A549 (cell line): Measurements from ENCODE around the gene BASP1. TPM values are rescaled to one million over a fixed set of nuclear protein-coding genes. Genes with fewer than 3 reads are reported as not detected.

Experiments used
- ATOH8 ChIP-seq: fragments of 250-450 bp; sonication (Bioruptor Pico); IDR thresholded peaks from 2 replicates; pipeline ENCODE4 v1.5.0; 2020; ENCODE audit warnings: low read depth, mild to moderate bottlenecking, moderate library complexity
- BCL3 ChIP-seq: fragments of >200 bp; sonication (Bioruptor Twin); formaldehyde crosslinking; IDR thresholded peaks from 3 replicates; pipeline ENCODE4 v1.6.1; 2016
- CBX8 ChIP-seq: fragments of 200-600 bp; sonication (generic); IDR thresholded peaks from 2 replicates; pipeline ENCODE4 v1.6.1; 2016
- CEBPB ChIP-seq, 2 experiments: fragments of >200 bp in 1 of 2; sonication (Bioruptor Twin) in 1 of 2; formaldehyde crosslinking in 1 of 2; IDR thresholded peaks; 2 replicates each; pipeline ENCODE4 v1.6.1; 2012 to 2016
- CHD4 ChIP-seq: fragments of 200-600 bp; sonication (generic); IDR thresholded peaks from 2 replicates; pipeline ENCODE4 v1.6.1; 2016; ENCODE audit warnings: antibody characterized with exemption, mild to moderate bottlenecking, borderline replicate concordance
- CTCF ChIP-seq: fragments of >200 bp; sonication (Bioruptor Twin); formaldehyde crosslinking; IDR thresholded peaks from 3 replicates; pipeline ENCODE4 v1.5.1; 2016
- E2F6 ChIP-seq: IDR thresholded peaks from 2 replicates; pipeline ENCODE4 v1.6.1; 2012; ENCODE audit warnings: low read depth, borderline replicate concordance
- EHF ChIP-seq: fragments of 250-450 bp; sonication (Bioruptor Pico); IDR thresholded peaks from 2 replicates; pipeline ENCODE4 v1.5.0; 2020; ENCODE audit warnings: mild to moderate bottlenecking
- ELK1 ChIP-seq: fragments of 150-350 bp; IDR thresholded peaks from 2 replicates; pipeline ENCODE4 v1.6.1; 2014; ENCODE audit warnings: low read depth, mild to moderate bottlenecking, low read length
- EP300 ChIP-seq, 2 experiments: fragments of >200 bp; sonication (Bioruptor Twin); formaldehyde crosslinking; IDR thresholded peaks; 2 replicates in 1 of 2; 3 replicates in 1 of 2; pipeline ENCODE4 v1.6.1; 2016 to 2017
- ESRRA ChIP-seq: fragments of 150-350 bp; IDR thresholded peaks from 2 replicates; pipeline ENCODE4 v1.6.1; 2014; ENCODE audit warnings: mild to moderate bottlenecking, low read length, borderline replicate concordance
- FOSB ChIP-seq: fragments of 250-450 bp; sonication (Bioruptor Pico); IDR thresholded peaks from 2 replicates; pipeline ENCODE4 v1.5.0; 2020; ENCODE audit warnings: mild to moderate bottlenecking, moderate library complexity
- FOSL2 ChIP-seq, 2 experiments: fragments of 450-650 bp in 1 of 2; fragments of >200 bp in 1 of 2; sonication (Bioruptor Twin) in 1 of 2; formaldehyde crosslinking; IDR thresholded peaks; 2 replicates each; pipeline versions ENCODE4 v1.5.0 to v1.6.1; 2016 to 2020; ENCODE audit warnings: mild to moderate bottlenecking in 1 of 2, moderate library complexity in 1 of 2
- FOXS1 ChIP-seq: fragments of 250-450 bp; sonication (Bioruptor Pico); IDR thresholded peaks from 2 replicates; pipeline ENCODE4 v1.5.0; 2020; ENCODE audit warnings: mild to moderate bottlenecking, moderate library complexity
- GATA3 ChIP-seq: IDR thresholded peaks from 2 replicates; pipeline ENCODE4 v1.6.1; 2012; ENCODE audit warnings: borderline replicate concordance
- HDAC2 ChIP-seq: fragments of 200-600 bp; sonication (generic); IDR thresholded peaks from 2 replicates; pipeline ENCODE4 v1.6.1; 2016
- HES2 ChIP-seq: fragments of >200 bp; sonication (Bioruptor Twin); formaldehyde crosslinking; IDR thresholded peaks from 2 replicates; pipeline ENCODE4 v1.6.1; 2016
- HMGXB4 ChIP-seq: fragments of 250-450 bp; sonication (Bioruptor Pico); IDR thresholded peaks from 2 replicates; pipeline ENCODE4 v1.5.0; 2021; ENCODE audit warnings: mild to moderate bottlenecking, moderate library complexity, borderline replicate concordance
- JUNB ChIP-seq: fragments of >200 bp; sonication (Bioruptor Twin); formaldehyde crosslinking; IDR thresholded peaks from 2 replicates; pipeline ENCODE4 v1.6.1; 2016
- MYC ChIP-seq: IDR thresholded peaks from 2 replicates; pipeline ENCODE4 v1.6.1; 2012; ENCODE audit warnings: mild to moderate bottlenecking, inconsistent platforms, low read length, improper control_type of control experiment, borderline replicate concordance
- NFE2L2 ChIP-seq: fragments of 150-350 bp; conservative IDR thresholded peaks from 2 replicates; pipeline ENCODE4 v1.6.1; 2014; ENCODE audit warnings: low read length
- NPAS2 ChIP-seq: fragments of 250-450 bp; sonication (Bioruptor Pico); IDR thresholded peaks from 2 replicates; pipeline ENCODE4 v1.8.0; 2022; ENCODE audit warnings: mild to moderate bottlenecking, moderate library complexity, borderline replicate concordance
- NR3C1 ChIP-seq: fragments of >200 bp; sonication (Bioruptor Twin); formaldehyde crosslinking; IDR thresholded peaks from 3 replicates; pipeline ENCODE4 v1.6.1; 2017
- PBX3 ChIP-seq: IDR thresholded peaks from 2 replicates; pipeline ENCODE4 v1.6.1; 2012
- RAD21 ChIP-seq, 2 experiments: fragments of >200 bp in 1 of 2; sonication (Bioruptor Twin) in 1 of 2; formaldehyde crosslinking in 1 of 2; IDR thresholded peaks in 1 of 2; conservative IDR thresholded peaks in 1 of 2; 2 replicates in 1 of 2; 3 replicates in 1 of 2; pipeline ENCODE4 v1.6.1; 2012 to 2018; ENCODE audit warnings: inconsistent platforms in 1 of 2
- TFCP2L1 ChIP-seq: fragments of 250-450 bp; sonication (Bioruptor Pico); IDR thresholded peaks from 2 replicates; pipeline ENCODE4 v1.5.0; 2021; ENCODE audit warnings: mild to moderate bottlenecking
- TP53 ChIP-seq: fragments of 250-450 bp; sonication (Bioruptor Pico); IDR thresholded peaks from 2 replicates; pipeline ENCODE4 v1.5.0; 2021; ENCODE audit warnings: mild to moderate bottlenecking, moderate library complexity
- USF2 ChIP-seq: fragments of 450-650 bp; IDR thresholded peaks from 2 replicates; pipeline ENCODE4 v1.6.1; 2014; ENCODE audit warnings: antibody characterized with exemption
- ZC3H11A ChIP-seq: fragments of 450-650 bp; IDR thresholded peaks from 2 replicates; pipeline ENCODE4 v1.6.1; 2014; ENCODE audit warnings: antibody characterized with exemption, mild to moderate bottlenecking
- polyA plus RNA-seq, 4 experiments: library from polyadenylated mRNA; depleted of rRNA in 3 of 4; stranded (reverse); fragments of >200 nt; fragmentation: RNase III in 1 of 4; extraction: RNeasy Plus Mini Kit Qiagen cat#74134 plus additional on column Dnase treatment in 1 of 4; gene quantifications; 2 replicates in 3 of 4; 3 replicates in 1 of 4; pipeline ENCODE4 v1.2.3, GENCODE V29; 2011 to 2017

The BASP1 gene
- polyA plus RNA-seq, 2 of the 4 experiments (the other 2 are of a cell fraction): 391 to 454 TPM

GRCh38 chr5:17312358-17312757, 94.9 kb downstream of the BASP1 start (continued):
- TF ChIP-seq CTCF (no peak), TP53 (CRISPR knock-in tag) (no peak), HES2 (no peak), CBX8 (no peak), ESRRA (no peak), ELK1 (no peak), NFE2L2 (no peak), NR3C1 (no peak), PBX3 (0 out of 2 replicates have a peak, but pooled peaks have one; percentile 45), GATA3 (peak; percentile 96), JUNB (0 out of 2 replicates have a peak, but pooled peaks have one; percentile 31), EP300 (IDR thresholded peaks at IDR 0.05) (peak; percentile 68 to 86; a peak in 3 of 5 replicates), NPAS2 (CRISPR knock-in tag) (no peak), HDAC2 (no peak), MYC (no peak), ZC3H11A (no peak), TFCP2L1 (CRISPR knock-in tag) (no peak), E2F6 (no peak), HMGXB4 (no peak), BCL3 (no peak), FOSL2 (IDR thresholded peaks at IDR 0.05) (no peak), FOSL2 (CRISPR knock-in tag; IDR thresholded peaks at IDR 0.05) (peak; percentile 21; the same call in 1 of the 2 replicates), FOSB (CRISPR knock-in tag) (no peak), RAD21 (conservative IDR thresholded peaks at IDR 0.05 in 1 of 2, IDR thresholded peaks at IDR 0.05 in 1 of 2) (peak; percentile 35 to 60; a peak in 3 of 5 replicates), FOXS1 (CRISPR knock-in tag) (0 out of 2 replicates have a peak, but pooled peaks have one; percentile 17), USF2 (no peak), EHF (CRISPR knock-in tag) (no peak), CHD4 (no peak), ATOH8 (CRISPR knock-in tag) (no peak), CEBPB (IDR thresholded peaks at IDR 0.05) (peak in 1 of 2 experiments; percentile 77; a peak in 2 of 4 replicates)
